Measurements from ENCODE around the gene CAPN2.

GRCh38 chr1:223717695-223718363, 5.5 kb downstream of the CAPN2 start:
- TF ChIP-seq CTCF (IDR thresholded peaks at IDR 0.05) = no peak
- no peak for TF ChIP-seq EZH2 (IDR thresholded peaks at IDR 0.05; ENCODE audit: borderline replicate concordance, insufficient read depth, low read depth, low read length, poor library complexity, severe bottlenecking)
